ENCODE results near the gene PDE5A. TPM values are rescaled to one million over a fixed set of nuclear protein-coding genes. Genes with fewer than 3 reads are reported as not detected.

The PDE5A gene
- total and polyA plus RNA-seq, 2 donors (not counting 1 experiment from before 2014, with no cell fraction given): 0.49 to 1.4 TPM

DNA sequence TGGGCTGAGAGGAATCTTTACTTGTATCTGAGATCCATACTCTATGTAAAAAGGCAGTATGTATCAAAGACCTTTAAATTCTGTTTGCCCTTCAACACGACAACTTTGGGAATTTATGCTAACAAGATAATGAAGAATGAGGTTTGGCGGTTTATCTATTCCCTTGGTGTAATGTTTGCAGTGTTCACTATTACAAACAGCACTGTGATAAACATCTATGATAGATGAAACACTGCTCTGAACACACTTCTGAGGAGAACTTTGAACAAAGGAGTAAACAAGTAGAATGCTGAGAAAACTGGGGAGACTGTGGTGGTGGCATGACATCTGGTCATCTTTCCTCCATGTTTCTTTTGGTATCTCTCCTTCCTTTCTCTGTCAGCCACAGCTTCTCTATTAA is 126.9 kb downstream of the PDE5A start:
- ATAC-seq (ENCODE audit: low read depth): no peak
- TF ChIP-seq EZH2 (IDR thresholded peaks at IDR 0.05; ENCODE audit: borderline replicate concordance, insufficient read depth, low read depth, low read length, poor library complexity, severe bottlenecking): no peak
- TF ChIP-seq, protein P1, sequence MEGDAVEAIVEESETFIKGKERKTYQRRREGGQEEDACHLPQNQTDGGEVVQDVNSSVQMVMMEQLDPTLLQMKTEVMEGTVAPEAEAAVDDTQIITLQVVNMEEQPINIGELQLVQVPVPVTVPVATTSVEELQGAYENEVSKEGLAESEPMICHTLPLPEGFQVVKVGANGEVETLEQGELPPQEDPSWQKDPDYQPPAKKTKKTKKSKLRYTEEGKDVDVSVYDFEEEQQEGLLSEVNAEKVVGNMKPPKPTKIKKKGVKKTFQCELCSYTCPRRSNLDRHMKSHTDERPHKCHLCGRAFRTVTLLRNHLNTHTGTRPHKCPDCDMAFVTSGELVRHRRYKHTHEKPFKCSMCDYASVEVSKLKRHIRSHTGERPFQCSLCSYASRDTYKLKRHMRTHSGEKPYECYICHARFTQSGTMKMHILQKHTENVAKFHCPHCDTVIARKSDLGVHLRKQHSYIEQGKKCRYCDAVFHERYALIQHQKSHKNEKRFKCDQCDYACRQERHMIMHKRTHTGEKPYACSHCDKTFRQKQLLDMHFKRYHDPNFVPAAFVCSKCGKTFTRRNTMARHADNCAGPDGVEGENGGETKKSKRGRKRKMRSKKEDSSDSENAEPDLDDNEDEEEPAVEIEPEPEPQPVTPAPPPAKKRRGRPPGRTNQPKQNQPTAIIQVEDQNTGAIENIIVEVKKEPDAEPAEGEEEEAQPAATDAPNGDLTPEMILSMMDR (IDR thresholded peaks at IDR 0.05): no peak
- no peaks in the 10 kb centered on the region for H3K4me1 Mint-ChIP-seq
- intact Hi-C loops (cut with micrococcal nuclease): no loop called here
- H3K79me2 ChIP-seq (ENCODE audit: control insufficient read depth, insufficient read depth, low read length): no peaks in the 10 kb centered on the region
- DNase-seq: no peak
- POLR2A ChIA-PET: no interaction called here
- no peak overlapping the region for H3K9ac ChIP-seq (ENCODE audit: low read length)
- H3K4me3 Mint-ChIP-seq: no peak overlapping the region
- H3K4me2 ChIP-seq (replicated peaks; ENCODE audit: low read depth, low read length, poor library complexity, severe bottlenecking): no peak overlapping the region
- H3K36me3 ChIP-seq (replicated peaks in 1 of 2; ENCODE audit: control extremely low read depth in 1 of 2, control insufficient read depth in 1 of 2, extremely low read depth in 1 of 2, insufficient read depth in 2 of 2, low read length in 1 of 2): peaks cover 4 to 12% of the 10 kb centered on the region in 2 experiments
- no peak overlapping the region for H3K4me3 ChIP-seq (ENCODE audit: control extremely low read depth in 1 of 5, extremely low read depth in 1 of 5, insufficient read depth in 1 of 5, low read depth in 2 of 5, low read length in 4 of 5)
- H4K20me1 ChIP-seq (ENCODE audit: control insufficient read depth, insufficient read depth, low read length, poor library complexity, severe bottlenecking): no peaks in the 10 kb centered on the region
- H3K27ac Mint-ChIP-seq: no peak overlapping the region
- no peaks in the 10 kb centered on the region for H3K27me3 ChIP-seq (replicated peaks in 1 of 4; ENCODE audit: control extremely low read depth in 1 of 4, control insufficient read depth in 3 of 4, insufficient read depth in 4 of 4, low read length in 3 of 4)
- no peak overlapping the region for H2AFZ ChIP-seq (ENCODE audit: insufficient read depth, low read depth, low read length, poor library complexity, severe bottlenecking)
- CTCF ChIA-PET: no interaction called here
- WGBS (ENCODE audit: insufficient coverage): no CpG with 5 or more reads among the region's 2 CpGs
- H3K27me3 Mint-ChIP-seq: no peaks in the 10 kb centered on the region
- H3K9me3 Mint-ChIP-seq (ENCODE audit: insufficient read depth): no peaks in the 10 kb centered on the region
- no peaks in the 10 kb centered on the region for H3K4me1 ChIP-seq (ENCODE audit: control insufficient read depth in 2 of 2, insufficient read depth in 2 of 2, low read length in 2 of 2)
- H3K27ac ChIP-seq (ENCODE audit: low read length in 2 of 2): no peak overlapping the region
- H3K9me3 ChIP-seq (ENCODE audit: control extremely low read depth in 1 of 3, control insufficient read depth in 2 of 3, insufficient read depth in 1 of 3, low read length in 2 of 3): no peaks in the 10 kb centered on the region

DNA sequence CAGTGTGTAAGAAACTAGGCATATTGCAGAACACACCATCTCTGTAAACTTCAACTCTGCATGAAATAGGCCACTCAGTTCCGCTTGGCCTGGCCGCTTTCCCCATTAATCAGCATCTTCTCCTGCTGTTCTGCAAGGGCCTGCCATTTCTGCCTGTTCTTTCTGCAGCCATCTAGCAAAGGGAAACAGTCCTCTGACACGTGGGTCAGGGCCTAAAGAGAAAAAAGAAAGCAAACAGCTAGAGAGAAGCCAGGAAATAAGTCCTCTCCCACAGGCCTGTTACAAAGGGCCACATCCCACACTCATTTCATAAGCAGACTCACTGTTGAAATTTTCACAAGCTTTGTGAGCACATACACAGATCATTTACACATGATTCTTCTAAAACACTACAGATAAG is 130.1 kb downstream of the PDE5A start:
- H3K9ac ChIP-seq (ENCODE audit: low read length): no peak overlapping the region
- ChIA-PET POLR2A (no interaction called here), CTCF (no interaction called here)
- H3K27ac ChIP-seq (ENCODE audit: low read length in 2 of 2): no peak overlapping the region
- H4K20me1 ChIP-seq (ENCODE audit: control insufficient read depth, insufficient read depth, low read length, poor library complexity, severe bottlenecking): no peaks in the 10 kb centered on the region
- no peak overlapping the region for H3K4me3 Mint-ChIP-seq
- H3K4me1 Mint-ChIP-seq: no peaks in the 10 kb centered on the region
- H3K4me1 ChIP-seq (ENCODE audit: control insufficient read depth in 2 of 2, insufficient read depth in 2 of 2, low read length in 2 of 2): no peaks in the 10 kb centered on the region
- no peaks in the 10 kb centered on the region for H3K79me2 ChIP-seq (ENCODE audit: control insufficient read depth, insufficient read depth, low read length)
- TF ChIP-seq, protein P1 (IDR thresholded peaks at IDR 0.05): no peak
- no peaks in the 10 kb centered on the region for H3K9me3 Mint-ChIP-seq (ENCODE audit: insufficient read depth)
- 95% methylated on average over 2 of the region's 3 CpGs for WGBS (ENCODE audit: insufficient coverage)
- no peak overlapping the region for H3K4me2 ChIP-seq (replicated peaks; ENCODE audit: low read depth, low read length, poor library complexity, severe bottlenecking)
- no peak overlapping the region for H2AFZ ChIP-seq (ENCODE audit: insufficient read depth, low read depth, low read length, poor library complexity, severe bottlenecking)
- no peak overlapping the region for H3K4me3 ChIP-seq (ENCODE audit: control extremely low read depth in 1 of 5, extremely low read depth in 1 of 5, insufficient read depth in 1 of 5, low read depth in 2 of 5, low read length in 4 of 5)
- DNase-seq: no peak
- H3K36me3 ChIP-seq (replicated peaks in 1 of 2; ENCODE audit: control extremely low read depth in 1 of 2, control insufficient read depth in 1 of 2, extremely low read depth in 1 of 2, insufficient read depth in 2 of 2, low read length in 1 of 2): peaks cover 5 to 26% of the 10 kb centered on the region in 2 experiments
- H3K27me3 ChIP-seq (replicated peaks in 1 of 4; ENCODE audit: control extremely low read depth in 1 of 4, control insufficient read depth in 3 of 4, insufficient read depth in 4 of 4, low read length in 3 of 4): no peaks in the 10 kb centered on the region
- peak overlapping the region; percentile 11 for H3K27ac Mint-ChIP-seq
- ATAC-seq (ENCODE audit: low read depth): no peak
- no peaks in the 10 kb centered on the region for H3K27me3 Mint-ChIP-seq
- intact Hi-C loops (cut with micrococcal nuclease): no loop called here
- H3K9me3 ChIP-seq (ENCODE audit: control extremely low read depth in 1 of 3, control insufficient read depth in 2 of 3, insufficient read depth in 1 of 3, low read length in 2 of 3): no peaks in the 10 kb centered on the region
